KOPT-K1 (cell line): Measurements from ENCODE around the gene MUC5AC.
"Not testable (repeated sequence)": the region's sequence is repeated elsewhere in the genome, so short reads cannot be mapped to it uniquely, and the experiment has no call there.

Experiments used
- H3K27ac ChIP-seq: fragments of 200-600 bp; sonication (generic); 2 replicates; pipeline ENCODE4 v1.5.1; 2016; ENCODE audit warnings: antibody characterized with exemption, mild to moderate bottlenecking, low read depth, low read length; ENCODE audit not compliant: poor library complexity, severe bottlenecking
- H3K36me3 ChIP-seq: fragments of 200-600 bp; sonication (generic); 2 replicates; pipeline ENCODE4 v1.5.1; 2017; ENCODE audit warnings: antibody characterized with exemption, mild to moderate bottlenecking, low read length, moderate library complexity; ENCODE audit not compliant: insufficient read depth
- H3K9me3 ChIP-seq: fragments of 200-600 bp; sonication (generic); 2 replicates; pipeline ENCODE4 v1.5.1; 2017; ENCODE audit warnings: antibody characterized with exemption, low read length, mild to moderate bottlenecking; ENCODE audit not compliant: insufficient read depth, poor library complexity, severe bottlenecking

The MUC5AC gene

GRCh38 chr11:1206391-1207271, 48.9 kb downstream of the MUC5AC start:
- H3K9me3 ChIP-seq = peaks cover 13% of the 10 kb centered on the region
- H3K27ac ChIP-seq = no peak overlapping the region

GRCh38 chr11:1207401-1208143, 49.8 kb downstream of the MUC5AC start:
- peaks cover 18% of the 10 kb centered on the region for H3K9me3 ChIP-seq
- H3K27ac ChIP-seq = no peak overlapping the region
- H3K36me3 ChIP-seq = no peaks in the 10 kb centered on the region

More at GRCh38 chr11:1206391-1207271, 48.9 kb downstream of the MUC5AC start:
- H3K36me3 ChIP-seq = no peaks in the 10 kb centered on the region

- Histone ChIP-seq H3K9me3 (peaks cover 18% of the 10 kb centered on the region), H3K27ac (no peak overlapping the region)
These were observed 50.3 kb downstream of the MUC5AC start for GRCh38 chr11:1208144-1208393.

GRCh38 chr11:1208394-1209261, 50.9 kb downstream of the MUC5AC start:
- Histone ChIP-seq H3K36me3 (no peaks in the 10 kb centered on the region), H3K27ac (no peak overlapping the region), H3K9me3 (peaks cover 18% of the 10 kb centered on the region)

More at GRCh38 chr11:1208144-1208393, 50.3 kb downstream of the MUC5AC start:
- H3K36me3 ChIP-seq = no peaks in the 10 kb centered on the region

- H3K9me3 ChIP-seq = peaks cover 18% of the 10 kb centered on the region
- H3K36me3 ChIP-seq = no peaks in the 10 kb centered on the region
- H3K27ac ChIP-seq = no peak overlapping the region
These were observed 51.8 kb downstream of the MUC5AC start for GRCh38 chr11:1209371-1210057.

- H3K9me3 ChIP-seq = peaks cover 18% of the 10 kb centered on the region
- no peak overlapping the region for H3K27ac ChIP-seq
- H3K36me3 ChIP-seq = no peaks in the 10 kb centered on the region
These were observed 54.1 kb downstream of the MUC5AC start for GRCh38 chr11:1211838-1212237.

GRCh38 chr11:1215826-1216225, 58.1 kb downstream of the MUC5AC start:
- H3K9me3 ChIP-seq = peaks cover 13% of the 10 kb centered on the region
- H3K27ac ChIP-seq, H3K36me3 ChIP-seq: not testable (repeated sequence)

GRCh38 chr11:1217151-1217550, 59.4 kb downstream of the MUC5AC start:
- no peak overlapping the region for H3K27ac ChIP-seq

GRCh38 chr11:1218256-1218787, 60.6 kb downstream of the MUC5AC start:
- no peaks in the 10 kb centered on the region for H3K9me3 ChIP-seq
- H3K36me3 ChIP-seq = no peaks in the 10 kb centered on the region
- no peak overlapping the region for H3K27ac ChIP-seq

More at GRCh38 chr11:1217151-1217550, 59.4 kb downstream of the MUC5AC start:
- Histone ChIP-seq H3K36me3 (no peaks in the 10 kb centered on the region), H3K9me3 (no peaks in the 10 kb centered on the region)

GRCh38 chr11:1218788-1219445, 61.2 kb downstream of the MUC5AC start:
- Histone ChIP-seq H3K9me3 (no peaks in the 10 kb centered on the region), H3K36me3 (no peaks in the 10 kb centered on the region), H3K27ac (no peak overlapping the region)

GRCh38 chr11:1219446-1219833, 61.7 kb downstream of the MUC5AC start:
- no peak overlapping the region for H3K27ac ChIP-seq
- H3K36me3 ChIP-seq = no peaks in the 10 kb centered on the region
- H3K9me3 ChIP-seq = no peaks in the 10 kb centered on the region

- Histone ChIP-seq H3K27ac (no peak overlapping the region), H3K9me3 (no peaks in the 10 kb centered on the region), H3K36me3 (no peaks in the 10 kb centered on the region)
These were observed 62.4 kb downstream of the MUC5AC start for GRCh38 chr11:1219834-1220815.
